SK-N-SH treated with all-trans-retinoic acid at 6 μM for 48 hours (cell line): ENCODE results near the gene CCDC39.

Experiments used
- RARB ChIP-seq: fragments of 250-450 bp; sonication (Bioruptor Pico); IDR thresholded peaks from 2 replicates; pipeline ENCODE4 v1.8.0; 2021; ENCODE audit warnings: mild to moderate bottlenecking, moderate library complexity
- TOX ChIP-seq: fragments of 250-450 bp; sonication (Bioruptor Pico); IDR thresholded peaks from 2 replicates; pipeline ENCODE4 v1.8.0; 2021; ENCODE audit warnings: mild to moderate bottlenecking, moderate library complexity, borderline replicate concordance
- ZC3H10 ChIP-seq: fragments of 250-450 bp; sonication (Bioruptor Pico); IDR thresholded peaks from 2 replicates; pipeline ENCODE4 v1.5.1; 2021; ENCODE audit warnings: mild to moderate bottlenecking, moderate library complexity
- ZFP3 ChIP-seq: fragments of 250-450 bp; sonication (Bioruptor Pico); IDR thresholded peaks from 2 replicates; pipeline ENCODE4 v1.5.0; 2020; ENCODE audit warnings: mild to moderate bottlenecking, moderate library complexity
- ZFP30 ChIP-seq: fragments of 450-650 bp; formaldehyde crosslinking; IDR thresholded peaks from 2 replicates; pipeline ENCODE4 v1.5.0; 2022; ENCODE audit warnings: mild to moderate bottlenecking, moderate library complexity

- TF ChIP-seq ZC3H10 (no peak), RARB (CRISPR knock-in tag) (no peak), TOX (CRISPR knock-in tag) (no peak), ZFP3 (CRISPR knock-in tag) (no peak), ZFP30 (CRISPR knock-in tag) (no peak)
Measured at GRCh38 chr3:180624714-180625113, 54.6 kb downstream of the CCDC39 start.
